RKO (cell line): ENCODE measurements around the gene ZNF668.

Experiments used
- DNase-seq: peaks from one replicate; pipeline ENCODE4 v3.0.0-alpha.2; 2016; ENCODE audit warnings: low spot score

Gene ZNF668

DNA sequence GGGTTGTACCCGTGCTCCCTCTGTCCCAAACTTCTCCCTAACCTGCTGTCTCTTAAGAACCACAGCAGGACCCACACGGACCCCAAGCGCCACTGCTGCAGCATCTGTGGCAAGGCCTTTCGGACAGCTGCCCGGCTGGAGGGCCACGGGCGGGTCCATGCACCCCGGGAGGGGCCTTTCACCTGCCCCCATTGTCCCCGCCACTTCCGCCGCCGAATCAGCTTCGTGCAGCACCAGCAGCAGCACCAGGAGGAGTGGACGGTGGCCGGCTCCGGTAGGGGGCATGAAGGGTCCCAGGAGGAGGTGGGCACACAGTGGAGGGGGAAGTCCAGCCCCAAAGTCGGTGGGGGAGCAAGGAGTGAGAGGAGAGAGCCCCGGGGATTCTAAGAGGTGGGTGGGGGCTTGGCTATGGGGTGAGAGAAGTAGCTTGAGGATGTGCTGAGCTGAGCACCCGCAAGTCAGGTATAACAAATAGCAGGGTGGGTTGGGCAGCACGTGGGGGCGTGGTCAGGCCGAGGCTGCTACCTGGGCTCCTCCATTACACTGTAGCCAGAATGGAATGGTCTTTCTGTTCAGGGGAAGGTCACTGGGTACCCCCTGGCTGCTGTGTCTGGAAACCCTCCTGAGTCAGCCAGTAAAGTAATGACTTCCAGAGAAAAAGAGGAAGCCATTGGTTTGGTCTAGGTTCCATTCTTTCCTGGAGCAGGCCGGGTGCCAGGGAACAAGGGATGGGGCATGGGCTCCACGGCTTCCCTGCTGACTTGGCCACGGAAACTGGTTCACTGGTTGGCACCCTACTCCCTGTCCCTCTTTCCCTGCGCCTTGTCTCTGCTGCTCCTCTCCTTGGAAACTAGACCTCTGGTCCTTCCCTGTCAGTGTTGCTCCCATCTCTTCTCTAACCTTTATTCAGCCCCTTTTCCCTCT is 7.7 kb upstream of the ZNF668 start:
- DNase-seq = no peak

DNA sequence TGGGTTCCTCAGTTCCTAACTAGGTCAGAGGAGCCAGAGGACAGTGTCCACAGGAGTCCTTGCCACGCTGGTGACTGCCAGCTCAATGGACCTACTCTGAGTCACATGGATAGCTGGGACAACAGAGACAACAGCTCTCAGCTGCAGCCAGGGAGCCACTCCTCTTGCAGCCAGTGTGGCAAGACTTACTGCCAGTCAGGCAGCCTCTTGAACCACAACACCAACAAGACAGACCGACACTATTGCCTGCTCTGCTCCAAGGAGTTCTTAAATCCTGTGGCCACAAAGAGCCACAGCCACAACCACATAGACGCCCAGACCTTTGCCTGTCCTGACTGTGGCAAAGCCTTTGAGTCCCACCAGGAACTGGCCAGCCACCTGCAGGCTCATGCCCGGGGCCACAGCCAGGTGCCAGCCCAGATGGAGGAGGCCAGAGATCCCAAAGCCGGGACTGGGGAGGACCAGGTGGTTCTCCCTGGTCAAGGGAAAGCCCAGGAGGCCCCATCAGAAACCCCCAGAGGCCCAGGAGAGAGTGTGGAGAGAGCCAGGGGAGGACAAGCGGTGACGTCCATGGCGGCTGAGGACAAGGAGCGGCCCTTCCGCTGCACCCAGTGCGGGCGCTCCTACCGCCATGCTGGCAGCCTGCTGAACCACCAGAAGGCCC is 6.8 kb upstream of the ZNF668 start:
- DNase-seq = no peak

DNA sequence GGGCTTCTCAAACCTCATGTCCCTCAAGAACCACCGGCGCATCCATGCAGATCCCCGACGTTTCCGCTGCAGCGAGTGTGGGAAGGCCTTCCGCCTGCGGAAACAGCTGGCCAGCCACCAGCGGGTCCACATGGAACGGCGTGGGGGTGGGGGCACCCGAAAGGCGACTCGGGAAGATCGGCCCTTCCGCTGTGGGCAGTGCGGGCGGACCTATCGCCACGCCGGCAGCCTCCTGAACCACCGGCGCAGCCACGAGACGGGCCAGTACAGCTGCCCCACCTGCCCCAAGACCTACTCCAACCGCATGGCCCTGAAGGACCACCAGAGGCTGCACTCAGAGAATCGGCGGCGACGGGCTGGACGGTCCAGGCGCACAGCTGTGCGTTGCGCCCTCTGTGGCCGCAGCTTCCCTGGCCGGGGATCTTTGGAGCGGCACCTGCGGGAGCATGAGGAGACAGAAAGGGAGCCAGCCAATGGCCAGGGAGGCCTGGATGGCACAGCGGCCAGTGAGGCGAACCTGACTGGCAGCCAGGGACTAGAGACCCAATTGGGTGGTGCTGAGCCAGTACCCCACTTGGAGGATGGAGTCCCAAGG is 6.1 kb upstream of the ZNF668 start:
- no peak for DNase-seq

DNA sequence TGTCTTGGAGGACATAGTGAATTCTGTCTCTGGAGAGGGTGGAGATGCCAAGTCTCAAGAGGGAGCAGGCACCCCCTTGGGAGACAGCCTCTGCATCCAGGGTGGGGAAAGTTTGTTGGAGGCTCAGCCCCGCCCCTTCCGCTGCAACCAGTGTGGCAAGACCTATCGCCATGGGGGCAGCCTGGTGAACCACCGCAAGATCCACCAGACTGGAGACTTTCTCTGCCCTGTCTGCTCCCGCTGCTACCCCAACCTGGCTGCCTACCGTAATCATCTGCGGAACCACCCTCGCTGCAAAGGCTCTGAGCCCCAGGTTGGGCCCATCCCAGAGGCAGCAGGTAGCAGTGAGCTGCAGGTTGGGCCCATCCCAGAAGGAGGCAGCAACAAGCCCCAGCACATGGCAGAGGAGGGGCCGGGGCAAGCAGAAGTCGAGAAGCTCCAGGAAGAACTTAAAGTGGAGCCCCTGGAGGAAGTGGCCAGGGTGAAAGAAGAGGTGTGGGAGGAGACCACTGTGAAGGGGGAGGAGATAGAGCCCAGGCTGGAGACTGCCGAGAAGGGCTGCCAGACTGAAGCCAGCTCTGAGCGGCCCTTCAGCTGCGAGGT is 5.4 kb upstream of the ZNF668 start:
- DNase-seq = no peak

DNA sequence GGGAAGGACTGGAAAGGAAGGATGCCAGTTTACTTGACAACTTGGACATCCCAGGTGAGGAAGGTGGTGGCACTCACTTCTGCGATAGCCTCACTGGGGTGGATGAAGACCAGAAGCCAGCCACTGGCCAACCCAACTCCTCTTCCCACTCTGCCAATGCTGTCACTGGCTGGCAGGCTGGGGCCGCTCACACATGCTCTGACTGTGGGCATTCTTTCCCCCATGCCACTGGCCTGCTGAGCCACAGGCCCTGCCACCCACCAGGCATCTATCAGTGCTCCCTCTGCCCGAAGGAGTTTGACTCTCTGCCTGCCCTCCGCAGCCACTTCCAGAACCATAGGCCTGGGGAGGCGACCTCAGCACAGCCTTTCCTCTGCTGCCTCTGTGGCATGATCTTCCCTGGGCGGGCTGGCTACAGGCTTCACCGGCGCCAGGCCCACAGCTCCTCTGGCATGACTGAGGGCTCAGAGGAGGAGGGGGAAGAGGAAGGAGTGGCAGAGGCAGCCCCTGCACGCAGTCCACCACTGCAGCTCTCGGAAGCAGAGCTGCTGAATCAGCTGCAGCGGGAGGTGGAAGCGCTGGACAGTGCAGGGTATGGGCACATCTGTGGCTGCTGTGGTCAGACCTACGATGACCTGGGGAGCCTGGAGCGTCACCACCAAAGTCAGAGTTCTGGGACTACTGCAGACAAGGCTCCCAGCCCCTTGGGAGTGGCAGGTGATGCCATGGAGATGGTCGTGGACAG is 4.7 kb upstream of the ZNF668 start:
- DNase-seq = no peak

DNA sequence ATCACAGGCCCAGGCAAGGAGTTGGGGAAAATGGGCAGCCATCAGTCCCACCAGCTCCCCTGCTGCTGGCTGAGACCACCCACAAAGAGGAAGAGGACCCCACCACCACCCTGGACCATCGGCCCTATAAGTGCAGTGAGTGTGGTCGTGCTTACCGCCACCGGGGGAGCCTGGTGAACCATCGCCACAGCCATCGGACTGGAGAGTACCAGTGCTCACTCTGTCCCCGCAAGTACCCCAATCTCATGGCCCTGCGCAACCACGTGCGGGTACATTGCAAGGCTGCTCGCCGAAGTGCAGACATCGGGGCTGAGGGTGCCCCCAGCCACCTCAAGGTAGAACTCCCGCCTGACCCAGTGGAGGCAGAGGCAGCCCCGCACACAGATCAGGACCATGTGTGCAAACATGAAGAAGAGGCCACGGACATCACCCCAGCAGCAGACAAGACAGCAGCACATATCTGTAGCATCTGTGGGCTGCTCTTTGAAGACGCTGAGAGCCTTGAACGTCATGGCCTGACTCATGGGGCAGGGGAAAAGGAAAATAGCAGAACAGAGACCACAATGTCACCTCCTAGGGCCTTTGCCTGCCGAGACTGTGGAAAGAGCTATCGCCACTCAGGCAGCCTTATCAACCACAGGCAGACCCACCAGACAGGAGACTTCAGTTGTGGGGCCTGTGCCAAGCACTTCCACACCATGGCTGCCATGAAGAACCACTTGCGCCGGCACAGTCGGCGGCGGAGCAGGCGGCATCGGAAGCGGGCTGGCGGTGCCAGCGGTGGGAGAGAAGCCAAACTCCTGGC is 3.8 kb upstream of the ZNF668 start:
- DNase-seq = no peak

DNA sequence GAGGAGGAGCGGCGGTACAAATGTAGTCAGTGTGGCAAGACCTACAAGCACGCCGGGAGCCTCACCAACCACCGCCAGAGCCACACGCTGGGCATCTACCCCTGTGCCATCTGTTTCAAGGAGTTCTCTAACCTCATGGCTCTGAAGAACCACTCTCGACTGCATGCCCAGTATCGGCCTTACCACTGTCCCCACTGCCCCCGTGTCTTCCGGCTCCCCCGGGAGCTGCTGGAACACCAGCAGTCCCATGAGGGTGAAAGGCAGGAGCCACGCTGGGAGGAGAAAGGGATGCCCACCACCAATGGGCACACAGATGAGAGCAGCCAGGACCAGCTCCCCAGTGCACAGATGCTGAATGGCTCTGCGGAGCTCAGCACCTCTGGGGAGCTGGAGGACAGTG is 3.0 kb upstream of the ZNF668 start:
- no peak for DNase-seq

DNA sequence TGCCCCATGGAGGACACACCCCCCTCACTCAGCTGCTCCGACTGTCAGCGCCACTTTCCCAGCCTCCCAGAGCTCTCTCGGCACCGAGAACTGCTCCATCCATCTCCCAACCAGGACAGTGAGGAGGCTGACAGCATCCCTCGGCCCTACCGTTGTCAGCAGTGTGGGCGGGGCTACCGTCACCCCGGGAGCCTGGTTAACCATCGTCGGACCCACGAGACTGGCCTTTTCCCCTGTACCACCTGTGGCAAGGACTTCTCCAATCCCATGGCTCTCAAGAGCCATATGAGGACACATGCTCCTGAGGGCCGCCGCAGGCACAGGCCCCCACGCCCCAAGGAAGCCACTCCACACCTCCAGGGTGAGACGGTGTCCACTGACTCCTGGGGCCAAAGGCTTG is 2.3 kb upstream of the ZNF668 start:
- DNase-seq = no peak

DNA sequence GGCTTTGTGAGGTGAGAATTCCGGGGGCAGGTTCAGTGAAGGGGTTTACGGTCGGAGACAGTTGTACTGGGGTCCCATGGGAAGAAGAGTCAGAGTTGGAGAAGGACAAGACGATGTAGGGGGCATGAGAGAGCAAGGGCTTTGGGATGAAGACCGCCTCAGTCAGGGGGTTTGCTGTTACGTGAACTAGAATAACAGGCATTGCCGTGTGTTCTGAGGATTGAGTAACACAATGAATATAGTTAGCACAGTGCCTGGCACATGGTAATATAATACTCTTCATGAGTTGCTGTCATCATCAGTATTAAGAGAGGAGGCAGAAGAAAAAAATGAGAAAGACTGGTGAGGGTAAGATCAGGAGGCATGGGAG is 759 bp upstream of the ZNF668 start:
- DNase-seq = no peak

DNA sequence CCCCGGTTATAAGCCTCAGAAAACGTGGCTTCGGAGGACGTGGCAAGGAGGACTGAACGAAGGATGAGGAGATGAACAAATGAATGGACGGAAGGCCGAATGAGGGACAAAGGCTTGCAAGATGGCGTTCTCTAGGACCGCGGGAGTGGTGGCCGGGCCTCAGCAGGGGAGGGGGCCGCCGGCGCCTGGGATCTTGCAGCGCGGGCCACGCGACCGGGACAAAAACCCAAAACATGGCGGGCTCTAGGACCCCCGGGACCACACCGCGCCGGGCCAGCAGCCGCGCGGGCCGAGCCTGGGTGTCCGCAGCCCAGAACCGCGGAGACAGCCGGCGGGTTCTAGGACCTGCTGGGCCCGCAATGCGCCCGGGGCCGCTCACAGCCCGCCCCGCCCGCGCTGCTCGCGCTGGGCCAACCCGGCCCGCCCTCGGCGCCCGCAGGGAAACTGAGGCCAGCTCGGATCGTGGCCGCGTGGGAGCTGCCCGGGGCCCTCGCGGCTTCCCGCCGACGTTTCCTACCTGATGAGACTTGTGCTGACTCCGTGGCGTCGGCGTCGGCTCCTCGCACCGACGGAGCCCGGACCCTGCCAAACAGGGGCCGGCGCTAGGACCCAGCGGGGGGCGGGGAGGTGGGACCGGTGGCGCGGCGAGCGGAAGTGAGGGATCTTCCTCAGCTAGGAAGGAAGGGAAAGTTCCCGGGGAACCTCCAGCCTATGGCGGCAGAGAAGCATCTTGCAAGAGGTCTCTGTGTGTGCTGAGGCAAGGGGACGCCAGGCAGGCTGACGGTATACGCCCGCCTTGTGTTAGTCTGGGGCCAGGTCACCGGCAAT is 684 bp downstream of the ZNF668 start:
- peak; percentile 89 for DNase-seq

DNA sequence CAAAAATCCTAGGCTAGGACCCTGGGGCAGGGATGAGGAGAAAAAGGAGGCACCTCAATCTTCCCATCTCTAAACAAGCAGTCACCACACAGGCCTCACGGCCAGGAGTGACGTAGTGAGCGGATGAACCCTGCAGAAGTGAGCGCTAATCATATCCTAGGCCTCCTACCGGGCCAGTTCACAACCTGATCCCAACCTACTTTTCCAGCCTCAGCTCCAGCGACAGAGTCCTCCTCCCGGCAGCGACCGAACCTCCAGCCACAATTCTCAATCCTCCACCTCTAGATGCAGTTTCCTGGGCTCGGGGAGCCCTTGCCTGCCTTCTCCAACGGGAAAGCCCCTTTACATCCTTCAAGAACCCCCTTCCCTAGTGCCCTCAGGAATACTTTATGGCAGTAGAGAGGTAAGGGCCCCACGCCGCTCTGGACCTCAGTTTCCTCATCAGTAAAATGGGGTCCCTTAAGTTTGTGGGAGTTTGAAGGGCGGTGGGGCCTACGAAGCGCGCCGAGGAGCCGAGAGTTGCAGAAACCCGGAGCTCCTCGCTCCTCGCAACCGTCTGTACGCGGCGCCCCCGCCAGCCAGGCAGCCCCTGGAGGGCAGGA is 1.4 kb downstream of the ZNF668 start:
- peak; percentile 76 for DNase-seq

DNA sequence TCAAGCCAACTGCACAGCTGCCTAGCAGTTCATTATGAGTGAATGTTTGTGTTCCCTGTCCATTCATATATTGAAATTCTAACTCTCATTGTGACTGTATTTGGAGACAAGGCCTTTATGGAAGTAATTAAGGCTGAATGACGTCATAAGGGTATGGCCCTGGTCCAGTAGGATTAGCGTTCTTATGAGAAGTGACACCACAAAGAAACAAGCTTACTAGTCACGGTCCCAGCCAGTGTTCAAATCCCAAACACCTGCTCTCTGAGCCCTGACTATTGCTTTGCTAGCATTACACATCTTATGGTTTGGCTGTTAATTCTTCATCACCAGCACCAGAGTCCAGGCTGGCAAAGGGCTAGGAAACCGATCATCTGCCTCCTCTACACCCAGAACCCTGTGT is 2.2 kb downstream of the ZNF668 start:
- peak; percentile 89 for DNase-seq

DNA sequence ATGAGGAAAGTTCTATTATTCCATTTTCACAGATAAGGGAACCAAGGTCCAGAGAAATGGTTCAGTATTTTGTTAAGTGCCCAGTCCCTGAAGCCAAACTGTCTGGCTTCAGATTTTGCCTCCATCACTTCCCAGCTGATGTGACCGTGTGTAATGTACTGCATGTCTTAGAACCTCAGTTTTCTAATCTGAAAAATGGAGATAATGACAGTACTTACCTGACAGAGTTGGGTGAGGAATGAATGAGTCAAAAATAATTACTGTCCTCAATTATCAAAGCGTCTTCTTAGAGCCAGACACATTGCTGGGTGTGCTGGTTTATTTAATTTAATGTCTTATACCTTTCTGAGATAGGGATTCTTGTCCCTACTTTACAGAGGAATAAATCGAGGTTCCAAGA is 6.7 kb downstream of the ZNF668 start:
- no peak for DNase-seq

DNA sequence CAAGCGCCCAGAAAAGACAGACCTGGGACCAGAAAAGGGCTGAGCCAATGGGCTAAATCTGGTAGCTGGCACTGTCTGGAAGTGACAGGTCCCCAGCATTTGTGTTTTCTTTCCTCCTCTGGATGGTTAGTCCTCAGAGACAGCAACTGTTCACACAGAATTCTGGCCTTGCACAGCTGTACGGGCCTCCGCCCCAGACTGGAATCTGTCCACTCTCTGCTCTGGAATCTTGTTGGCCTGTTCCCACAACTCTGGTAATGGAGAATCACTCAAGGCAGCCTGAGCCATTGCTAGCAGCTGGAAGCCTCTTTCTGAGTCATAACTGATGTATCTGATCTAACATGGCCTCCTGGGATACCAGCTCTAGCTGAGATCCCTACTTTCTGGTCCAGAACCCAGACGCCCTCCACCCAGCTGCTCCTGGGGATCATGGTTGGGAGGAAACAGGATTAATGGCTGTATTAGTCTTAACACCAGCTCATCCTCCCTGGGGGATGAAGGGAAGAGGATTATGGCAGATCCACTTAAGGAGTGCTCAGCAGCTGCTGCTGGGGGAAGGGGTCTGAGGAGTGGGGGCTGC is 9.1 kb downstream of the ZNF668 start:
- DNase-seq = peak; percentile 37

DNA sequence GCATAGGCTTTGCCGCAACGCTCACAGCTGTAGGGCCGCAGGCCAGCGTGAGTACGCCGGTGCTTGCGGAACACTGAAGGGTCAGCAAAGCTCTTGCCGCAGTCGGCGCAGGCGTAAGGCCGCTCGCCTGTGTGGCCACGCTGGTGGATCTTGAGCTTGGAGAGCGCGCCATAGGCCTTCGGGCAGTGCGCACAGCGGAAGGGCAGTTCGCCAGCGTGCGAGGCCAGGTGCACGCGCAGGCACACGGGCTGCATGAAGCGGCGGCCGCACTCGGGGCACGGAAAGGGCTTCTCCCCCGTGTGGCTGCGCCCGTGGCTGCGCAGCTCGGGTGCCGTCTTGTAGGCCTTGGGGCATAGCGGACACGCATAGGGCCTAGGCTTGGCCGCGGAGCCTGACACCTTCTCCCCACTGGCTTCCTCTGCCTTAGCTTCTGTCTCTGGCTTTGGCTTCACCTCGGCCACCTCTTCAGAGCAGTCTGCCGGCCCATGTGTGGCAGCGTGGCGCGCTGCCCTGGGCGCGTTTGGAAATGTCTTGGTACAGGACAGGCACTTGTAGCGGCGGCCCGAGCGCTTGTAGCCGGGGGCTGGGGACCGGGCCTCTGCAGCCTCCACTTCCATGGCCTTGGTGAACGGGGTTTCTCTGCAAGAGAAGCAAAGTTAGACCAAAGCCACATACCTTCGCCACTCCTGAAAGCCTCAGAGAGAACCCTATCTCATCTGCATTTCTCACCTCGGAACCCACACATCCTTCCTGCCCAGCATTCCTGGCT is 10.0 kb downstream of the ZNF668 start:
- DNase-seq = no peak

DNA sequence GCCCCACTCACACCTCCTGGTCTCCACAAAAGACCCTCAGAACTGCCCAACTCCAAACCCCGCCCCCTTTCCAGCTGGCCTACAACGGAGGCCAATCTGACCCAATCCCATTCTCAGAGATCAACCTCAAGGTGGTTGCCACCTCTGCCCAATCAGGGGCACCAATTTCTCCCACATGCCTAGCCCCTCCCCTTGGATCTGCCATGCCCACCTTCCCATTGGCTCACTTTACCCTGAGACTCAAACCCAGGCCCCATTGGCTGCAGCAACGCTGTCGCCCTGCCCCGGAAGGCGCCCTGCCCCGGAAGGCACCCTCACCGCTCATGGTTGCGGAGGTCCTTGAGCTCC is 10.6 kb downstream of the ZNF668 start:
- DNase-seq = no peak

DNA sequence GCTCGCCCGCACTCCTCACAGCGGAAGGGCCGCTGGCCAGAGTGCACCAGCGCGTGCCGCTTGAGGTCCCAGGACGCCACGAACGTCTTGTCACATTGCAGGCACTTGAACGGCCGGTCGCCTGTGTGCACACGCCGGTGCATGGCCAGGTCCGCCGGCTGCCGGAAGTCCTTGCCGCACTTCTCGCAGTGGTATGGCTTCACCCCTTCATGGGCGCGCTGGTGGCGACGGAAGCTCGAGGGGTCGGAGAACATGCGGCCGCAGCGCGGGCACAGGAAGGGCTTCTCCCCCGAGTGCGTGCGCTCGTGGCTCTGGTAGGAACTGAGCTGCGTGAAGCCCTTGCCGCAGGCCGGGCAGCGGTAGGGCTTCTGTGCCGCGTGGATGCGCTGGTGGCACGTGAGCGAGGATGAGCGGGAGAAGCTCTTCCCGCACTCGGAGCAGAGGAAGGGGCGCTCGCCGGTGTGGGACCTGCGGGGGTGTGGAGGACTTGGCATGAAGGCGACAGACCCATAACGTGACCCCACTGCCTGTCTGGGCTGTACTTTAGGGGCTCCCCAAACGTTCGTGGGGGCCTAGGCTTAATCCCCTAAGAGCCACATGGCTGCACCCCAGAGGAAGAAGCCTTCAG is 12.1 kb downstream of the ZNF668 start:
- no peak for DNase-seq

DNA sequence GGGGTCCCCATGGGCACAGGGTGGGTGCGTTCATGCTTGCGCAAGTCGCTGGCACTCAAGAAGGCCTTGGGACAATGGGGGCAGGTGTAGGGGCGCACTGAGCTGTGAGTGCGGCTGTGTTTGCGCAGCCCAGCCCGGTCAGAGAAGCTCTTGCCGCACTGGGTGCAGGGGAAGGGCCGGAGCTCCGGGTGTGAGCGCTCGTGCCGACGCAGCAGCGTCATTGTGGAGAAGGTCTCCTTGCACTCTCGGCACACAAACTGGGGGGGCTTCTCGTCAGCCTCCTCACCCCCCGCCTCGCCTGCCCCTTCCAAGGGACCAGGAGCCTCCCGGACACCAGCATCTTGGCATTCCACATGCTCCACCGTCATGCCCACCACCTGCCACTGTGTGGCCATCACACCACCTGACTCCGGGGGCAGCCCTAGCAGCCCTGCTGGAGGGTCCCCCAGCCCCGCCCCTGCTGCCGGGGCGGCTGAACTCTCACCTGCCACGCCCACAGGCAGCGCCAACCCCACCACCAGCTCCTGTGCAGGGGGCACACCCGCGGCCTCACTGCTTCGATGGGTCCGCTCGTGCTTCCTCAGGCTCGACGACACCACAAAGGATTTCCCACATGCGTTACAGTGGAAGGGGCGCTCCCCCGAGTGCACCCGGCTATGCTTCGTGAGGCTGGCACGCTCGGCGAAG is 12.8 kb downstream of the ZNF668 start:
- DNase-seq = no peak
